CD4-positive, alpha-beta T cell treated with Interleukin-17A for 1 hour (primary cell): Measurements from ENCODE around the gene CLIP3.

Source experiments
- DNase-seq: peaks from one replicate; pipeline ENCODE4 v3.0.0-alpha.2; 2020

The CLIP3 gene

DNA sequence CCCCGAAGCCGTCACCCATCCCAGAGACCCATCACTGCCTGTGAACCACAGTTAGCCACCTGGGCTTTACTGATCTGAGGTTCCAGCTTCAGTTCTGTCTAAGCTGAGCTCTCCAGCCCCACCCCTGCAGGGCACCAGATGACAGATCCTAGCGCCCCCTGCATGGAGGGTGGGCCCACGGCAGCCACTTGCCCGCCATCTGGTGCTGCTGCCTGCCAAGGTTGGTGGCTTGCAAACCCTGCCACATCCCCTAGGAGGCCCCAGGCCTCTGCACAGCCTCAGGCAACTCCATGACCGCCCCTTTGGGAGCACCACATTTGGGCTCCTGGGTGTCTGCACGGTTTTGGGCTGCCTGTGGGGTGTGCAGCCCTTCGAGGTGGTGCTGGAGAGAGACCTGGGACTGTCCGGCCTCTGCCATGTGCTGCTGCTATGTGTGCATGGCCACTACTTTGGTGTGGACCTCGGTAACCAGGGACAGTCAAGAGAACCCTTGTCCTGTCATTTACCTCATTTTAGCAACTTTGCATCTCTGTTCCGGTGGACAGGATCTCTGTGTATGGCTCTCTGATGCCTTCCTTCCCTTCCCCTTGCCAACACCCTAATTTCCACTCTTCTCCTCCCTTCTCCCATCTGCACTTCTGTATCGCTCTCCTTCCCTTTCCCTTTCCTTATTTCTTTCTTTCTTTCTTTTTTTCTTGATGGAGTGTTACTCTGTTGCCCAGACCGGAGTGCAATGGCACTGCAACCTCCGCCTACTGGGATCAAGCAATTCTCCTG is 55.0 kb downstream of the CLIP3 start:
- peak; percentile 32 for DNase-seq

DNA sequence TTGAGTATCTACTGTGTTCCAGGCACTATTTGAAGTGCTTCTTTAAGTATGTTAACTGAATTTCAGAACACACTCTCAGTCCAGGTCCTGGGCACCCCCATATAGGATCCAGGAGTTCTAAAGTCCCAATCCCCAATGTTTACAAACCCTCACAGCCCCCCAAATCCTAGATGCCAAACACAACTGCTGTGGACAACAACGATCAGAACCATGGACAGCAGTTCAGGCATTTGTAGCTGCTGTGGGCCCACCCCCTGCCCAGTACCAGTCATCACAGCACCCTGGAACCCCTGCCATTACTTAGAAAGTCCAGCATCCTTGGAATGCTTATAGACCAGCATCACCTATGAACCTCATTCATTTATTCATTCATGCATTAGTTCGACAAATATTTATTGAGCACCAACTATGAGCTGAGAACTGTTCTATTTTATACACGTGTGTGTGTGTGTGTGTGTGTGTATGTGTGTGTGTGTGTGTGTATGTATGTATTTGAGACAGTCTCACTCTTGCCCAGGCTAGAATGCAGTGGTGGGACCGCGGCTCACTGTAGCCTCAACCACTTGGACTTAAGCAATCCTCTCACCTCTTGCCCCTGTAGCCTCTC is 57.0 kb downstream of the CLIP3 start:
- DNase-seq: no peak

DNA sequence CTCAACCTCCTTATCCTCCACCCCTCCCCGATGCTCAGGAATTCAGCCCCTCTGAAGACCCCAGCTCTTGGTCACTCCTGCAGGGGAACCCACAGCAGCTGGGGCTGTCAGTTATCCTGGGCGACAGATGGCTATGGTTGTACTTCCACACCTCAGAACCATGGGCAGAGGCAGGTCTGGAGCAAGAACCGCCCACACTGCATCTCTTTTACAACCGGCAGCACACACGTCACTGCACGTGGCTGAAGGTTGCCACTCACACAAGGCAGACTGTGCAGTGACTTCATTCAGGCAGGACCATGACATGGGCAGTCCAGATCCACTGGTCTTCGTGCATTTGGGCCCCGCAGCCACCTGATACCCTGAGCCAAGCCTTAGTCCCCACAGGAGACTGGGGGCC is 59.2 kb downstream of the CLIP3 start:
- DNase-seq: no peak

- DNase-seq: peak; percentile 12
Measured at GRCh38 chr19:35966771-35967170, 65.9 kb downstream of the CLIP3 start.
